Measurements from ENCODE around the gene SEC24C. TPM values are rescaled to one million over a fixed set of nuclear protein-coding genes. Genes with fewer than 3 reads are reported as not detected.

Gene SEC24C
- total and polyA plus RNA-seq, 2 of the 13 experiments (the other 11 are each of a cell fraction or from before 2014, with no cell fraction given), result 63.1 to 66.4 TPM

- TF ChIP-seq MYNN (CRISPR knock-in tag; IDR thresholded peaks at IDR 0.05; ENCODE audit: low read depth), result peak; percentile 91; the same call in 1 of the 2 replicates
- no peak for TF ChIP-seq ZBTB49 (CRISPR knock-in tag; IDR thresholded peaks at IDR 0.05; ENCODE audit: borderline replicate concordance)
- TF ChIP-seq ZNF205 (CRISPR knock-in tag; IDR thresholded peaks at IDR 0.05), result peak; percentile 73; the same call in 1 of the 2 replicates
- no peak for TF ChIP-seq ZNF354B (CRISPR knock-in tag; IDR thresholded peaks at IDR 0.05)
- no peak for TF ChIP-seq ZNF234 (CRISPR knock-in tag; conservative IDR thresholded peaks at IDR 0.05)
- TF ChIP-seq PITX1 (CRISPR knock-in tag; IDR thresholded peaks at IDR 0.05), result peak; percentile 51; the same call in 1 of the 2 replicates
- TF ChIP-seq ZNF367 (CRISPR knock-in tag; IDR thresholded peaks at IDR 0.05; ENCODE audit: borderline replicate concordance), result no peak
- peak; percentile 96 for TF ChIP-seq PHF8 (CRISPR knock-in tag; IDR thresholded peaks at IDR 0.05)
- no peak for TF ChIP-seq MAF1 (CRISPR knock-in tag; IDR thresholded peaks at IDR 0.05; ENCODE audit: borderline replicate concordance)
- TF ChIP-seq ATF6 (CRISPR knock-in tag; conservative IDR thresholded peaks at IDR 0.05), result no peak
- TF ChIP-seq ZFAT (CRISPR knock-in tag; conservative IDR thresholded peaks at IDR 0.05), result peak; percentile 90
- peak; percentile 93 for TF ChIP-seq ZNF746 (CRISPR knock-in tag; IDR thresholded peaks at IDR 0.05)
- peak; percentile 59; the same call in 1 of the 2 replicates for TF ChIP-seq ZNF121 (CRISPR knock-in tag; IDR thresholded peaks at IDR 0.05)
- peak; percentile 73; the same call in 1 of the 2 replicates for TF ChIP-seq REPIN1 (CRISPR knock-in tag; IDR thresholded peaks at IDR 0.05; ENCODE audit: borderline replicate concordance, low read depth)
- no peak for TF ChIP-seq HMGA1 (CRISPR knock-in tag; conservative IDR thresholded peaks at IDR 0.05)
- TF ChIP-seq SNAPC4 (CRISPR knock-in tag; IDR thresholded peaks at IDR 0.05), result peak; percentile 76; the same call in 1 of the 2 replicates
- 0 out of 2 replicates have a peak, but pooled peaks have one; percentile 53 for TF ChIP-seq ZHX1 (CRISPR knock-in tag; IDR thresholded peaks at IDR 0.05; ENCODE audit: low read depth)
Observed at GRCh38 chr10:73730153-73730906, 13.8 kb upstream of the SEC24C start (continued).

Measured in HepG2 (cell line).